ENCODE results near the gene TNFAIP8L2.
"Not testable (repeated sequence)": the region's sequence is repeated elsewhere in the genome, so short reads cannot be mapped to it uniquely, and the experiment has no call there.

Gene TNFAIP8L2

GRCh38 chr1:151193304-151193703 is 36.9 kb downstream of the TNFAIP8L2 start:
- DNase-seq, result no peak

GRCh38 chr1:151193856-151194255 is 37.4 kb downstream of the TNFAIP8L2 start:
- DNase-seq, result no peak

- not testable (repeated sequence) for DNase-seq
Measured at GRCh38 chr1:151194894-151195594, 38.6 kb downstream of the TNFAIP8L2 start.

- DNase-seq, result peak; percentile 30 to 80
Measured at GRCh38 chr1:151196292-151196800, 39.9 kb downstream of the TNFAIP8L2 start.

- no peak for DNase-seq
Measured at GRCh38 chr1:151197863-151198253, 41.4 kb downstream of the TNFAIP8L2 start.

GRCh38 chr1:151198254-151199127 is 42.0 kb downstream of the TNFAIP8L2 start, which contains the start of gene PIP5K1A:
Gene PIP5K1A, plus strand, starts transcription at chr1:151198552. Its CDS starts 445 bp downstream, at chr1:151198997.
- peak; percentile 97 to 98 for DNase-seq

GRCh38 chr1:151199873-151200581 is 43.6 kb downstream of the TNFAIP8L2 start:
- DNase-seq, result no peak

GRCh38 chr1:151205381-151205965 is 49.0 kb downstream of the TNFAIP8L2 start:
- not testable (repeated sequence) for DNase-seq

Data from hippocampal formation (tissue), 2 donors.